Measurements from ENCODE around the gene STOML3. TPM values are rescaled to one million over a fixed set of nuclear protein-coding genes. Genes with fewer than 3 reads are reported as not detected.

STOML3 gene
- total RNA-seq, 1 donor from 2014 or later = not detected

DNA sequence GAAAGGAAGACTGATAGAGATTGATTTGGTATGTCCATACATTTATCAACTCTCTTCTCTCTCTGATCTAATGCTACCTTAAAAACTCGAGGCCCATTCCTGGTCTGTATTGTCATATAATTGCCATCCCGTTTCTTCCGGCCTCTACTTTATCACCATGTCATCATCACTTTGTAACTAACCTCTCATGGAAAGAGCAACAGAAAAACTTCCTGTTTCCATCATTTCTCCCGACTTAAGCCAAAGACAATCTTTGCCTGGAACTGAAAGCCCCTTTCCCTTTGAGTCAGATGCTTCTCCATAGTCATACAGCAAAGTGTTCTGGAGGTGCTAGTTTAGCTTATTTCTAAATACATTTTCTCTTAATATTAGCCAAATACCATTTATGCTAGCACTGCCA, 2.8 kb upstream of the STOML3 start:
- H3K36me3 Mint-ChIP-seq (ENCODE audit: low read depth) = no peaks in the 10 kb centered on the region
- no peak for DNase-seq
- no peak for ATAC-seq (ENCODE audit: low read depth)
- H3K4me3 Mint-ChIP-seq = no peak overlapping the region
- H3K27me3 Mint-ChIP-seq = no peaks in the 10 kb centered on the region
- ChIA-PET POLR2A (no interaction called here), CTCF (no interaction called here)
- H3K9me3 Mint-ChIP-seq = no peaks in the 10 kb centered on the region
- intact Hi-C loops (cut with micrococcal nuclease) = no loop called here
- no peak overlapping the region for H3K27ac Mint-ChIP-seq
- TF ChIP-seq, protein P1, sequence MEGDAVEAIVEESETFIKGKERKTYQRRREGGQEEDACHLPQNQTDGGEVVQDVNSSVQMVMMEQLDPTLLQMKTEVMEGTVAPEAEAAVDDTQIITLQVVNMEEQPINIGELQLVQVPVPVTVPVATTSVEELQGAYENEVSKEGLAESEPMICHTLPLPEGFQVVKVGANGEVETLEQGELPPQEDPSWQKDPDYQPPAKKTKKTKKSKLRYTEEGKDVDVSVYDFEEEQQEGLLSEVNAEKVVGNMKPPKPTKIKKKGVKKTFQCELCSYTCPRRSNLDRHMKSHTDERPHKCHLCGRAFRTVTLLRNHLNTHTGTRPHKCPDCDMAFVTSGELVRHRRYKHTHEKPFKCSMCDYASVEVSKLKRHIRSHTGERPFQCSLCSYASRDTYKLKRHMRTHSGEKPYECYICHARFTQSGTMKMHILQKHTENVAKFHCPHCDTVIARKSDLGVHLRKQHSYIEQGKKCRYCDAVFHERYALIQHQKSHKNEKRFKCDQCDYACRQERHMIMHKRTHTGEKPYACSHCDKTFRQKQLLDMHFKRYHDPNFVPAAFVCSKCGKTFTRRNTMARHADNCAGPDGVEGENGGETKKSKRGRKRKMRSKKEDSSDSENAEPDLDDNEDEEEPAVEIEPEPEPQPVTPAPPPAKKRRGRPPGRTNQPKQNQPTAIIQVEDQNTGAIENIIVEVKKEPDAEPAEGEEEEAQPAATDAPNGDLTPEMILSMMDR (IDR thresholded peaks at IDR 0.05) = no peak
- H3K4me1 Mint-ChIP-seq = no peaks in the 10 kb centered on the region

DNA sequence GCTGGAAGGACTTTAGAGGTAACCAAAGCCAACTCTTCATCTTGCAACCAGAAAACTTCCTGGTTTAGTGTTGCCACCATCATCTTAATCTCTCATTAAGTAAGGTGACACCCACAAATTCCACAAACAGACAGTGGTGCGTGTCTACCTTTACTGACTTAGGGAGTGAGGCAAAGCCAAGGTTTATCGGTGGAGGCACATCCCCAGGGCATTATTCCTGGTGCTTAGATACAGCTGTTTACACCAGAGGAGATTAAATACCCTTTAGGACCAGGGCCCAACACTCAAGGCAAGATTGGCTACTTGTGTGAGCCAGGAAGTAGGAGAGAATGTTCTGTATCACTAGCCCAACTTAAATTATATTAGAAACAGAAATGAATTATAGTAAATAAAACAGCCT, 9.5 kb downstream of the STOML3 start:
- no peaks in the 10 kb centered on the region for H3K4me1 Mint-ChIP-seq
- intact Hi-C loops (cut with micrococcal nuclease) = no loop called here
- DNase-seq (no peak), ATAC-seq (ENCODE audit: low read depth) (no peak)
- TF ChIP-seq, protein P1 (IDR thresholded peaks at IDR 0.05) = no peak
- no peaks in the 10 kb centered on the region for H3K36me3 Mint-ChIP-seq (ENCODE audit: low read depth)
- POLR2A ChIA-PET = no interaction called here
- CTCF ChIA-PET = no interaction called here
- peaks cover 19% of the 10 kb centered on the region for H3K9me3 Mint-ChIP-seq
- no peak overlapping the region for H3K27ac Mint-ChIP-seq
- peaks cover 6% of the 10 kb centered on the region for H3K27me3 Mint-ChIP-seq
- H3K4me3 Mint-ChIP-seq = no peak overlapping the region

DNA sequence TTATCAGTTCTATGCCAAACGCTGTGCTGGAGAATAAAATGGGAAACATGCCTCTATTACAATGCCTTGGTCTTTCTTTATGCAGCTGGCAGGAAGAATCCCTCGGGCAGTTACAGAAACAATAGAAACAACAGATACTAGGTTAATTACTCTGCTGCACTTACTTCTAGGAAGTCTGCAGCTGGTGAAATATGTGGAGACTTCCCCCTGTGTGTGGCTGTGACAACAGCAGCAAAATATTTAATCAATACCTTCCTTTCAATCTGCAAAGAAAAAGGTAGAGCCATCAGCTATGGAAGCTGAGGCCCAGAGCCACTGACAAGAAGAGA, 9.9 kb downstream of the STOML3 start:
- no peak overlapping the region for H3K4me3 Mint-ChIP-seq
- DNase-seq (no peak), ATAC-seq (ENCODE audit: low read depth) (no peak)
- TF ChIP-seq, protein P1 (IDR thresholded peaks at IDR 0.05) = no peak
- intact Hi-C loops (cut with micrococcal nuclease) = no loop called here
- no peaks in the 10 kb centered on the region for H3K4me1 Mint-ChIP-seq
- peaks cover 6% of the 10 kb centered on the region for H3K27me3 Mint-ChIP-seq
- H3K27ac Mint-ChIP-seq = no peak overlapping the region
- ChIA-PET CTCF (no interaction called here), POLR2A (no interaction called here)
- no peaks in the 10 kb centered on the region for H3K36me3 Mint-ChIP-seq (ENCODE audit: low read depth)
- peaks cover 19% of the 10 kb centered on the region for H3K9me3 Mint-ChIP-seq

DNA sequence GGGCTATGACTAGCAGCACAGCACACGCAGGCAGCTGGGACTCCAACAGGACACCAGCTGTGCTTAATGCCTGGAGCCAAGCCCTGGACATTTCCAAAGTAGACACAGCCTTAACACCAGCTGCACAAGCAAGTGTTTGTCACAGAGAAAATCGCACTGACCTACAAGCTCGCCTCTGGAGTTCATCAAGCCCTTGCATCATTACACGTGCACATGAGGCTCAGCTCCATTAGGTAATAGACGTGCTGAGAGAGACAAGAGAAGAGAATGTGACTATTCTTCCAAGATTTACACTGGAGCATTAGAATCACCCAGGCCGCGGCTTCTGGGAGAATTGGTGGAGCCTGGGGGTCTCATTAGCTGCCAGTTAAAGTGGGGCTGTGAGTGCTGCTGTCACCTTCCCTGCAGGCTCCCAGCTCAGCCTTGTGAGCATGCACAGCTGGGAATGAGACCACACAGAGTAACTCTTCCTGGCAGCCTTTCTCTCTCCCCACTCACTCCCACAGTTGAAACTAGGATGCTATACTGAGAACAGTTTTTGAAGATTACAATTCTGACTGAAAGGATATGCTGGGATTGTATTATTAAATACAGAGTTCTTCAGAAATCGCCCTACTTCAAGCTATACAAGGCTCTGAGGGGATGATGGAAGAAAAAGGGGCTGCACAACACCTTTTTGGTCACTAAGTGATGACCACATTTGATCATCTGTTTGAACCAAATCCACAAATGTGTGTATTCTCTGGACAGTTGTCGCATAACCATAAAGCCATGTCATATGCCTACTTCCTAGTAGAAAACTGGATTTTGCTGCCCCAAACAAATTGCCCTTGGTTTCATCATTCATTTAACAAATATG, 10.5 kb downstream of the STOML3 start:
- TF ChIP-seq, protein P1 (IDR thresholded peaks at IDR 0.05) = no peak
- H3K9me3 Mint-ChIP-seq = peaks cover 19% of the 10 kb centered on the region
- no peaks in the 10 kb centered on the region for H3K36me3 Mint-ChIP-seq (ENCODE audit: low read depth)
- H3K27me3 Mint-ChIP-seq = peaks cover 6% of the 10 kb centered on the region
- no peak overlapping the region for H3K4me3 Mint-ChIP-seq
- ChIA-PET POLR2A (no interaction called here), CTCF (no interaction called here)
- no peak overlapping the region for H3K27ac Mint-ChIP-seq
- no peaks in the 10 kb centered on the region for H3K4me1 Mint-ChIP-seq
- intact Hi-C loops (cut with micrococcal nuclease) = no loop called here
- DNase-seq (no peak), ATAC-seq (ENCODE audit: low read depth) (no peak)

DNA sequence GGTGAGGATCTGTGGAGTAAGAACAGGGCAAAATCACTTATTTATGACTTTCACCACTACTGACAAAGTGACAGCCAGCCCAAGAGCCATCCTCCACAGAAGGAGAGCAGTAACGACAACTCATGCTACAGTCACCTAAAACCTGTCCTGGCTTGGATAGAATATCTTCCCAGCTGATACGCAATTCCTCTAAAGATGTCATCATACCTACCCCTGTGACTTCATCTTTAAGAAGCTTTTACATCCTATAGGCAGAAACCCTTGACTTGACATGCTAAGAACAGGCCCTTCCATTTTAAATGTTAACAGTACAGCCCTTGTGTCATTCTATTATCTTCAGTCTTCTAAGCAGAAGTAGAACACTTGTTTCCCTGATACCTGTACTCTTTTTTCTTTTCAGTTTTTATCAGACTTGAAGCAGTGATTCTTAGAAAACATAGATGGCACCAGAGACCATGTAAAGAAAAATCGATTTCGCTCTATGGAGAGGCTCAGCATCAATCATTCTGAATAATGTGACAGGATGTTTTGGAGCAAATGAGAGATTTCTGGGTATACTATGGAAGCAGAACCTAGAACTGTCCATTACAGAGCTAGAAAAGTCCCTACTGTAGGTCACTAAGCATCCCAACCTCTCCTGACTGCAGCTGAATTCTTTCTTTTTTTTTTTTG, 20.1 kb downstream of the STOML3 start:
- CTCF ChIA-PET = no interaction called here
- ATAC-seq (ENCODE audit: low read depth) (no peak), DNase-seq (no peak)
- intact Hi-C loops (cut with micrococcal nuclease) = loop anchor here (1.0 kb wide), 2 partner anchors 642 to 646 kb away; no protein-coding TSS in a partner anchor
- Mint-ChIP-seq H3K4me3 (no peak overlapping the region), H3K9me3 (no peaks in the 10 kb centered on the region), H3K4me1 (no peaks in the 10 kb centered on the region), H3K27ac (no peak overlapping the region), H3K36me3 (ENCODE audit: low read depth) (no peaks in the 10 kb centered on the region), H3K27me3 (peaks cover 2% of the 10 kb centered on the region)
- TF ChIP-seq, protein P1 (IDR thresholded peaks at IDR 0.05) = no peak
- POLR2A ChIA-PET = no interaction called here

Measured in activated B cell treated with CpG ODN at 0.5 μM for 24 hours (primary cell).